ENCODE measurements around the gene TRMT10C.
"Not testable (repeated sequence)": the region's sequence is repeated elsewhere in the genome, so short reads cannot be mapped to it uniquely, and the experiment has no call there.

Gene TRMT10C

GRCh38 chr3:101549473-101549872 is 12.2 kb upstream of the TRMT10C start:
- no peak for DNase-seq

- not testable (repeated sequence) for DNase-seq
These were observed 10.1 kb upstream of the TRMT10C start for GRCh38 chr3:101551359-101552081.

- DNase-seq, result not testable (repeated sequence)
These were observed 8.3 kb upstream of the TRMT10C start for GRCh38 chr3:101553381-101553780.

GRCh38 chr3:101556064-101556463 is 5.6 kb upstream of the TRMT10C start:
- DNase-seq, result no peak

DNA sequence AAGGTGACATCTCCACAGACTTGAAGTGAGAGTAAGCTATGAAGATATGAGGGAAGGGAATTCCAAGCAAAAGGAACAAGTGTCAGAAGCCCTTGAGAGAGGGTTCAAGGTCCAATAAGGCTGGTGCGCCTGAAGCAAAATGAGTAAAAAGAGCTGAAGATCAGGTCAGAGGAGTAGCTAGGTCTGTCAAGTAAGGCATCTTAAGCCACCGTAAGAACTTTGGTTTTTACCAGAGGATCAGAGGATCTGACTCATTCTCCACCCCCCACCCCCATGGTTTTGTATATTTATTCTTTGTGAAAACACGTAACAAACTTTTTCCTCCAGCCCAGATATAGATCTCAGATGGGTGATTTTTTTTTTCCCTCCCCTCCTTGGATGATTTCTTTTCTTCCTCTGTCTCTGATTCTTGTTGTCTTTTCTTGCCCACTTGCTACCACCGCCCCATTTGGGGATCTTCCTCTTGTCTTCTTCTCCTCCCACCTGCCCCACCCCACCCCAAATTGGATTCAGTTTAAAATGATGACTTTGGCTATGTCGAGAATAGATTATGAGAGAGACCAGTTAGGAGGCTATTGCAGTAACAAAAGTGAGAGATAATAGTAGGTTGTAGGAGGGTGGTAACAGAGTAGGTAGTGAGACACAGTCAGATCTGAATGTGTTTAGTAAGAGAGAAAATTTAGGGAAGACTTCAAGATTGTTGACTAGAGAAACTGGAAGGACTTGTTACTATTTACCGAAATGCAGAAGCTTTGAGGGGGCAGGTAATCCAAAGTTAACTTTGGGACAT is 6.1 kb downstream of the TRMT10C start:
- peak; percentile 53 for DNase-seq

- no peak for DNase-seq
These were observed 9.6 kb downstream of the TRMT10C start for GRCh38 chr3:101571028-101571895.

- DNase-seq, result peak; percentile 99
These were observed 12.1 kb downstream of the TRMT10C start, which contains the start of gene PCNP for GRCh38 chr3:101573449-101574387. Gene PCNP (plus strand): TSS chr3:101574180. CDS start chr3:101574216, 36 bp downstream.

DNA sequence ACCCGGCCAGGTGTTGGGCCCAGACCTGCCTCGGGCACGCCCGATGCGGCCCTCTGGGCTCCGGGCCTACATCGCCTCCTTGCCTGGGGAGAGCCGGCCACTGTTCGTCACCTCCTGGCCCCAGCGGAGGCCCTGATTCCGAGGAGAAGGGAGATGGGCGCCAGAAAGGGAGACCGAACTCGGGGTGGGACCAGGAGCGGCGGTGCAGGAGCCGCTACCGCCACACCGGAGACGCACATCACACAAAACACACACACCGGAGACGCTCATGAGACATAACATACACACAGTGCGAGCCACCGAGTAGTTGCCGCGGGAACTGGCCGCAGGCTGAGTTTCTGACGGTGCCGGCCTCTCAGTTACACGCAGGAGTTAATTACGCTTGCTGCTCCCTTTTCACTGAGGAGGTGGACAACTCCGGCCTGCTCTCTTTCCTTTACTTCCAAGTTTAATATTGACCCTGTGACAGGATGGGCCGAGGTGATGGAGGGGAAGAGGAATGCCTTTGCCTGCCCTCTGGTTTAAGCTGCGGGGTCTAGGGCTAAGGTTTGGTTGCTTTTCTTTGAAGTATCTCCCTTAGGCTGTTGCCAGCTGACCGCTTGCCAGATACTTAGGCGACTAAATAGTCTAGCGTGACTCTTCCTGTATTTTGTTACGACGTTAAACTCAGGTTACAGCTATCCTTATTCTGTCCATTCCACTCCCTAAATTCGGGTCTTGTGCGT is 12.9 kb downstream of the TRMT10C start:
- no peak for DNase-seq

- DNase-seq, result no peak
These were observed 15.6 kb downstream of the TRMT10C start for GRCh38 chr3:101577286-101577685.

GRCh38 chr3:101588616-101589015 is 26.9 kb downstream of the TRMT10C start:
- DNase-seq, result no peak

DNA sequence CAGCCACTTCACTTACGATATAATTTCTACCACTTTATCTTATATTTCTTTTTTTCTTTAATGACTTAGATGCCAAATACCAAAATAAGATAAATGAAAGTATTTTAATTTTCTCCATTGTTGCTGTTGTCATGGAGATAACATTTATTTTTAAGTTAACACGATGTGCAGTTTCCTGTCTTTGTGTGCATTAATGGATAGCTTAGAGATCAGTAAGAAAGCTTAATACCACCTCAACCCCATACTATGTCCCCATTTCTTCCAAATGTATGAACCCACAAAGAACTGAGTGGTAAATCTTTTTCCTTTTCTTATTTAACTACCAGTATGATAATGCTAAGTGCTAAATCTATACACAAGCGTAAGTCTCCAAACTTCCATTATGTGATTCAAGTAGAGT is 29.4 kb downstream of the TRMT10C start:
- no peak for DNase-seq

DNA sequence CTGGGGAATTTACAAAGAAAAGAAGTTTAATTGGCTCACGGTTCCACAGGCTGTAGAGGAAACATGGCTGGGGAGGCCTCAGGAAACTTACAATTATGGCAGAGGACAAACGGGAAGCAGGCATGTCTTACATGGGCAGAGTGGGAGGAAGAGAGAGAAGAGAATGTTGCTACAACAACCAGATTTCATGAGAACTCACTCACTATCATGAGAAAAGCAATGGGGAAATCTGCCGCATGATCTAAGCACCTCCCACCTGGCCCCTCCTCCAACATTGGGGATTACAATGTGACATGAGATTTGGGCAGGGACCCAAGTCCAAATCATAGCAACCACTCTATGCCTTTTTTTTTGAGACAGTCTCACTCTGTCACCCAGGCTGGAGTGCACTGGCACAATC is 41.1 kb downstream of the TRMT10C start:
- no peak for DNase-seq

- DNase-seq, result no peak
These were observed 41.5 kb downstream of the TRMT10C start for GRCh38 chr3:101603184-101603583.

GRCh38 chr3:101605398-101605797 is 43.7 kb downstream of the TRMT10C start:
- not testable (repeated sequence) for DNase-seq

DNA sequence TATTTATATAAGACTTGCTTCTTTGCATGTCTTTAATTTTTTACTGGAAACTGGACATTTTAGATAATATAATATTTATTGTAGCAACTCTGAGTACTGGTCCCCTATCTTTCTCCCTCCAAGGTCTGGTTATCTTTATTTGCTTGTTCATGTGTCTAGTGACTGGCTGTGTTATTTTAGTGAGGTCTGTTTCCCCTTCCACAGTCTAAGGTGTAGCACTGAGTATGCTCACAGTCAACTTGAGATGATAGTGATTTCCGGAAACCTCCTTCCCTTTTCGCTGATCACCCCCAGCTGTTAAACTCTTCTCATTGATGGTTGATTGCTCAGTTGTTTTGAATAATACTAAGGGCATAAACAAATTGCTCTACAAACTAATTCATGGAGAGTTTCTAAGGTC is 49.4 kb downstream of the TRMT10C start:
- DNase-seq, result no peak

GRCh38 chr3:101613014-101613413 is 51.3 kb downstream of the TRMT10C start:
- DNase-seq, result not testable (repeated sequence)

GRCh38 chr3:101615525-101615924 is 53.9 kb downstream of the TRMT10C start:
- DNase-seq, result no peak
